Common myeloid progenitor, CD34-positive (primary cell): ENCODE results near the gene TSHZ3.
A peak's percentile ranks its signal among the peaks of the same experiment; 100 is the strongest.

Experiments used
- CTCF ChIA-PET: fragments of 350-600 bp; sonication (Branson Sonifier 250); formaldehyde crosslinking; loops from one replicate; lab custom pipeline; 2021; ENCODE audit warnings: antibody characterized with exemption; lab: Charles Lee
- POLR2A ChIA-PET: fragments of 350-600 bp; sonication (Branson Sonifier 250); formaldehyde crosslinking; loops from one replicate; lab custom pipeline; 2021; ENCODE audit warnings: antibody characterized with exemption; lab: Charles Lee
- DNase-seq, 3 donors: peaks; one replicate each; pipeline versions ENCODE4 v3.0.0 to v3.0.0-alpha.2; 2013
- H3K27ac ChIP-seq, 2 experiments: 1 replicate in 1 of 2; 2 replicates in 1 of 2; pipeline ENCODE4 v1.7.0; 2013; ENCODE audit warnings: inconsistent platforms in 2 of 2, low read length in 2 of 2, mild to moderate bottlenecking in 2 of 2, low read depth in 1 of 2, moderate library complexity in 1 of 2; ENCODE audit not compliant: severe bottlenecking in 2 of 2, insufficient read depth in 1 of 2, poor library complexity in 1 of 2
- H3K27me3 ChIP-seq, 5 experiments: replicated peaks in 2 of 5; 1 replicate in 3 of 5; 2 replicates in 2 of 5; pipeline versions ENCODE4 v1.6.1 to v1.7.0; 2013; ENCODE audit warnings: low read length in 4 of 5, mild to moderate bottlenecking in 2 of 5, moderate library complexity in 2 of 5, inconsistent platforms in 1 of 5; ENCODE audit not compliant: insufficient read depth in 5 of 5, control insufficient read depth in 4 of 5
- H3K36me3 ChIP-seq, 4 experiments: 1 replicate in 2 of 4; 2 replicates in 2 of 4; pipeline versions ENCODE4 v1.6.1 to v1.7.0; 2013; ENCODE audit warnings: low read length in 3 of 4, control low read depth in 1 of 4, mild to moderate bottlenecking in 1 of 4; ENCODE audit not compliant: control insufficient read depth in 4 of 4, insufficient read depth in 4 of 4
- H3K4me1 ChIP-seq, 4 experiments: 1 replicate in 3 of 4; 2 replicates in 1 of 4; pipeline versions ENCODE4 v1.6.1 to v1.7.1; 2013; ENCODE audit warnings: low read length in 3 of 4, mild to moderate bottlenecking in 3 of 4, control low read depth in 1 of 4, inconsistent platforms in 1 of 4, moderate library complexity in 1 of 4; ENCODE audit not compliant: control insufficient read depth in 4 of 4, insufficient read depth in 4 of 4; ENCODE audit errors: control extremely low read depth in 1 of 4
- H3K4me3 ChIP-seq, 7 experiments: 1 replicate in 4 of 7; 2 replicates in 3 of 7; pipeline versions ENCODE4 v1.5.1 to v1.7.0; 2013; ENCODE audit warnings: mild to moderate bottlenecking in 7 of 7, low read length in 6 of 7, moderate library complexity in 6 of 7, inconsistent platforms in 2 of 7, low read depth in 2 of 7, control low read depth in 1 of 7; ENCODE audit not compliant: insufficient read depth in 4 of 7, control insufficient read depth in 1 of 7; ENCODE audit errors: extremely low read depth in 1 of 7
- H3K9me3 ChIP-seq, 5 experiments: 1 replicate in 4 of 5; 2 replicates in 1 of 5; pipeline versions ENCODE4 v1.6.1 to v1.7.1; 2013; ENCODE audit warnings: low read length in 4 of 5, mild to moderate bottlenecking in 2 of 5, inconsistent platforms in 1 of 5, low read depth in 1 of 5, moderate library complexity in 1 of 5; ENCODE audit not compliant: control insufficient read depth in 4 of 5, insufficient read depth in 2 of 5; ENCODE audit errors: control extremely low read depth in 1 of 5
- WGBS: methylation state at CpG from one replicate; pipeline ENCODE4 v1.1.5; 2013; ENCODE audit not compliant: insufficient coverage; 5-methylcytosine and 5-hydroxymethylcytosine counted together

Gene TSHZ3

GRCh38 chr19:31314849-31315629 is 34.2 kb downstream of the TSHZ3 start:
- 93% methylated on average over 8 of the region's 14 CpGs for WGBS
- H3K4me3 ChIP-seq, result no peak overlapping the region
- peaks cover 0 to 9% (median 4%) of the 10 kb centered on the region in 4 experiments for H3K4me1 ChIP-seq
- POLR2A ChIA-PET, result no interaction called here
- CTCF ChIA-PET, result interaction anchor here (1.0 kb wide), 1 partner anchor 11 kb away, joined by 4 read pairs; no protein-coding TSS in a partner anchor
- no peaks in the 10 kb centered on the region for H3K9me3 ChIP-seq
- peaks cover 0 to 3% (median 0%) of the 10 kb centered on the region in 5 experiments for H3K27me3 ChIP-seq
- H3K27ac ChIP-seq, result no peak overlapping the region
- DNase-seq, result no peak
- H3K36me3 ChIP-seq, result no peaks in the 10 kb centered on the region

GRCh38 chr19:31314156-31314555 is 35.1 kb downstream of the TSHZ3 start:
- no peak for DNase-seq
- no peak overlapping the region for H3K4me3 ChIP-seq
- CTCF ChIA-PET, result no interaction called here
- POLR2A ChIA-PET, result no interaction called here
- H3K36me3 ChIP-seq, result no peaks in the 10 kb centered on the region
- WGBS, result 98% methylated on average over 9 of the region's 10 CpGs
- no peak overlapping the region for H3K27ac ChIP-seq
- peaks cover 0 to 3% (median 0%) of the 10 kb centered on the region in 5 experiments for H3K27me3 ChIP-seq
- H3K9me3 ChIP-seq, result no peaks in the 10 kb centered on the region
- peaks cover 0 to 9% (median 4%) of the 10 kb centered on the region in 4 experiments for H3K4me1 ChIP-seq

- H3K27me3 ChIP-seq, result peaks cover 0 to 3% (median 0%) of the 10 kb centered on the region in 5 experiments
- H3K9me3 ChIP-seq, result no peaks in the 10 kb centered on the region
- H3K4me1 ChIP-seq, result peaks cover 0 to 9% (median 4%) of the 10 kb centered on the region in 4 experiments
- CTCF ChIA-PET, result interaction anchor here (0.7 kb wide), 1 partner anchor 10 kb away, joined by 3 read pairs; no protein-coding TSS in a partner anchor
- no peaks in the 10 kb centered on the region for H3K36me3 ChIP-seq
- POLR2A ChIA-PET, result no interaction called here
- H3K4me3 ChIP-seq, result no peak overlapping the region
- H3K27ac ChIP-seq, result no peak overlapping the region
- 93% methylated on average over 19 of the region's 20 CpGs for WGBS
- no peak for DNase-seq
These were observed 35.8 kb downstream of the TSHZ3 start for GRCh38 chr19:31313291-31314030.

GRCh38 chr19:31312677-31313244 is 36.5 kb downstream of the TSHZ3 start:
- H3K36me3 ChIP-seq, result no peaks in the 10 kb centered on the region
- no peak overlapping the region for H3K4me3 ChIP-seq
- WGBS, result 92% methylated on average over 5 of the region's 10 CpGs
- peaks cover 0 to 3% (median 0%) of the 10 kb centered on the region in 5 experiments for H3K27me3 ChIP-seq
- H3K27ac ChIP-seq, result no peak overlapping the region
- H3K4me1 ChIP-seq, result peaks cover 0 to 9% (median 4%) of the 10 kb centered on the region in 4 experiments
- CTCF ChIA-PET, result interaction anchor here (0.7 kb wide), 1 partner anchor 10 kb away, joined by 3 read pairs; no protein-coding TSS in a partner anchor
- DNase-seq, result no peak
- POLR2A ChIA-PET, result no interaction called here
- H3K9me3 ChIP-seq, result no peaks in the 10 kb centered on the region

GRCh38 chr19:31312009-31312676 is 37.1 kb downstream of the TSHZ3 start:
- peaks cover 0 to 9% (median 4%) of the 10 kb centered on the region in 4 experiments for H3K4me1 ChIP-seq
- CTCF ChIA-PET, result no interaction called here

GRCh38 chr19:31310432-31311133 is 38.7 kb downstream of the TSHZ3 start:
- peaks cover 0 to 10% (median 4%) of the 10 kb centered on the region in 4 experiments for H3K4me1 ChIP-seq
- H3K9me3 ChIP-seq, result no peaks in the 10 kb centered on the region
- 95% methylated on average over 3 of the region's 4 CpGs for WGBS
- H3K27ac ChIP-seq, result no peak overlapping the region
- ChIA-PET CTCF (no interaction called here), POLR2A (no interaction called here)
- no peak overlapping the region for H3K4me3 ChIP-seq
- DNase-seq, result no peak
- H3K36me3 ChIP-seq, result no peaks in the 10 kb centered on the region
- H3K27me3 ChIP-seq, result peaks cover 0 to 3% (median 0%) of the 10 kb centered on the region in 5 experiments

More at GRCh38 chr19:31312009-31312676, 37.1 kb downstream of the TSHZ3 start:
- Histone ChIP-seq H3K9me3 (no peaks in the 10 kb centered on the region), H3K4me3 (no peak overlapping the region), H3K27ac (no peak overlapping the region), H3K36me3 (no peaks in the 10 kb centered on the region), H3K27me3 (peaks cover 0 to 3% (median 0%) of the 10 kb centered on the region in 5 experiments)
- 80% methylated on average over 5 of the region's 7 CpGs for WGBS
- POLR2A ChIA-PET, result no interaction called here
- DNase-seq, result peak in 2 of 3 donors; percentile 23 to 30
